NCI-H2029 treated with DMSO at 0.1 percent for 48 hours (cell line): Measurements from ENCODE around the gene PLAAT1.
A peak's percentile ranks its signal among the peaks of the same experiment; 100 is the strongest.

Source experiments
- DNase-seq: peaks from one replicate; lab custom pipeline; 2025; lab: John Stamatoyannopoulos, UW

The PLAAT1 gene

DNA sequence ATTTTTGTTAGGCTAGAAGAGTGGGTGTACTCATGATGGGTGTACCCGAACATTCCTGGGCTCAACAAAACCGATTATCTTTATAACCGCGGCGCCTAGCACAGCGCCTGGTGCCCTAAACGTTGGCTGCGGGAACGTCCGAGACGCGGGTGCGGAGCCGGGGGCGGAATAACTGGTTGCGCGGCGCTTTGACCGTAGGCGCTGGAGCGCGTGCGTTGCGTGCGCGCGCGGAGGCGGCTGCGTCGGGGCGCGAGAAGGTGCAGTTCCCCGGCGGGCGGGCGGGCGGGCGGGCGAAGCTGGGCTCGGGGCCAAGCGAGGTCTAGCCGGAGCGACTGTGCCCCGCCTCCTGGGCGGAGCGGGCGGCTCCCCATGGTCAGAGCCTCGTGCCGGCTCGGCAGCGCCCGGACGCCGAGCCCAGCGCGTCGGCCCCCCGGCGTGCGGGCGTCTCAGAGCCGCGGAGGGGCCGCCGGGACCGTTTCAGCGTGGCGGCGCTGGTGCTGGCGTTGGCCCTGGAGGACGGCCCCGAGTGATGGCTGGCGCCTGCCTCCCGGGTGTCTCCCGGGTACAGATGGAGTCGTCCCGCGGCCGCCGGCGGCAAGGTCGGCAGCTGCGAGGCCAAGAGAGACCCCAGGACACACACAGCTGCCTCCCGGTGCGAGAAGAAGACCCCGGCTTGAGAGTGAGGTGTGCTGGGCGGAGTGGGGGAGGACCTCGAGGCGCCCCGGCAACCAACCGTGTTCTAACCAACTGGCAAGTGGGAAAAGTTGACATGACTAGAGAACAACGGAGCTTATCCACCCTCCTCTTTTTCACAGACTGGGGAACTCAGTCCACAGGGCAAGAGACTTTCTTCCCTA is at the start of gene PLAAT1:
TSS of gene PLAAT1 (plus strand) at position 373 of the 857 bp plus-strand sequence. CDS start 14,429 bp downstream, outside the sequence.
- DNase-seq, result peak; percentile 26

DNA sequence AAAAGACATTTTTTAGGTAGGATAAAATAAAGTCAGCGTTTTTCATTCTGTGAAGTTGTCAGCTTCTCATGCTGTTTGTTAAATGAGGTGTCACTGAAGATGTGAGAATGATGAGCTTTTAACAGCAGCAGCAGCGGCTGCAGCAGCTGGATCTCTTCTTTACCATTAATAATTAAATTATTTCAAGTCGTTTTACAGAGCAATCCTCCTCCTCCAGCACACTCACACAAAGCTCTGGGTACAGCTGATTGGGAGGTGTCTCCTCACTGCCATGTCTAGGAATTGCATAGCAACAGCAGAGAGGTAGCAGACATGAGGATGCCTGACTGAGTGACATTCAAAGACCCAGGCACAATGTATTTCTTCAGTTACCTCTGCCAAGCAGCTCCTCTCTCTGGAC is 46.7 kb upstream of the PLAAT1 start:
- DNase-seq, result no peak

DNA sequence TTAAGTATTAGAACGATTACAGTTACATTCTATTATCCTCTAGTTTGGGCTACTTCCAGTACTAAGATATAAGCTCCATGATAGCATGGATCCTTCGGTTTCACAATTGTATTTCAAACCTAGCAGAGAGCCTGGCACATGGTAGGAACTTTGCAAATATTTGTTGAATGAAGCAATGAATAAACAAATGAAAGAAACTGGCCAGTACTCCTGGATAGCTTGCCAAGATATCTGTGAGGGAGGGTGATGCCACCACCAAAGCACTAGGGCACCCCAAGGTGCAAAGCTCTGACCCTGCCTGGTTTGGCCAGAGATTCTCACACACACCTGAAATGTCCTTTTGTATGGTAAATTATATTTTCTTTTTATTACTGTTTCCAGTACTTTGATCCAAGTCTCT is 44.3 kb upstream of the PLAAT1 start:
- no peak for DNase-seq

DNA sequence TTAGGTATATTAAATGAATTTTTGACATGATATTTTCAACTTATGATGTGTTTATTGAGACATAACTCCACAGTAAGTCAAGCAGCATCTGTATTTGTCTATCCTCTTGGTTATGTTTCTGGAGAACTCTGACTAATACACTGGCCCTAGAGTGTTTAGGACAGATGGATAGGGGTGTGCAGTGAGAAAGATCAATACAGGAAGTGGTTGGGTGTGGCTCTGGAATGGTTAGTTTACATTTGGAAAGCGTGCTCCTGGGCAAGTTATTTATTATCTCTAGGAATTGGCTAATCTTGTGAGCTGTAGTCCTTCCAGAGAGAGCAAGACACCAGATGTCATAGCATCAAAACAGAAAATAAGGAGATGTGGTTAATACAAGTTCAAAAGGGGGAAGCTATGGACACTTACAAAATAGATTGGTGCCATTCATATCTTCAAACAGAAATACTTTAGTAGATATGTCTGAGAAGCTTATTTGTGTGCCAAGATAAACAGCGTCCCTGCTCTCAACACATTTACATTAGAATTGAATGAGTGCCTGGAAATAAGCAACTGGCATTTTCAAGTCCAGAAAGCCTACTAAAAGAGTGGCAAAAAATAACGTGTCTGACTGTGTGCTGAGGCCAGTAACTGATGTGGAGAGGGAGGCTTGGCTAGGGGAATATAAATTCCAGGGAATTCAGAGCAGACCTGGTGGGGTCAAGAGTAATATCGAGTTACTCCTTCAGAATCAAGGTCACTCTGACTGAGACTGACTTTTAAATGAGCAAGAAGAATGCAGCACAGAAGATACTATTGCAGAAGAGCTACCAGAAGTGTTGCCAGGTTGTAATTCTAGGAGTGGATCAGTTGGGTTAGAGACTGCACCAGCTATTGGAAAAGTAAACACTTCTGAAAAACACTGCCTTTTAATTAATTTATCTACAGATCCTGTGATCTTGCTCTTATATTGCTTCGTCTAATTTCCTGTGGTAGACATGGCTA is 33.4 kb upstream of the PLAAT1 start:
- DNase-seq, result peak; percentile 86

DNA sequence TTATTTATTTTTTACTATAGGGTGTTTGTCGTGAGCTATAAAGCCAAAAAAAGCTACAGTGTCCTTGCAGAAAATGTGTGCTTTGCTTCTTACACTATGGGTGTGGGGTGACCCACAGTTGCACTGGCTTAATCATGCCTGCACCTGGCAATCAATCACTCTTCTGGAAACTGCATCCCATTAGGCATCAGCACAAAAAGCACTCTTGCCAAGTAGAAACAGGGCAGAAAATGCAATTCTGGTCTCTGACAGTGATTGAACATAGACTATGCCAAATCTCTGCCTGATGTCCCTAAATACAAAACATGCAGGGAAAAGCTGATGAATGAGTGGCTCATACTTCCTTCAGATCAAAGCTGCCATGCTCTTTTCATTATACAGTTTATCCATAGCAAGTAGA is 30.4 kb upstream of the PLAAT1 start:
- DNase-seq, result no peak

DNA sequence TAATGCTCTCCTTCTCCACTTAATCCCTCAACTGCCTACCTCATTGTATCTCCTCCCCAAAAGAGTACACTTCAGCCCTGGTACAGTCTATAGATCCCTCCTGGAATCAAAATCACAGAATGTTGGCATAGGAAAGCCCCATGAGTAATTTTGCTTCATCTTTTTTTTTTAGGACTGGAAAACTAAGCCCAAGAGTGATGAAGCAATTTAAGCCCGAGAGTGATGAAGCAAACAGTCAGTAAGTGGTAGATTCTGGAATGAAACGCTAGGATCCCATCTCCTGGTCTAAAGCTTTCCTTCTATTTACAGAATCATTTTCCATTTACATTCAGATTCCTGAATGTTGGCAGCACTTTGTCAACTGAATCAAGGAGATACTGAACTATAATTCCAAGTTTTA is 29.8 kb upstream of the PLAAT1 start:
- no peak for DNase-seq

DNA sequence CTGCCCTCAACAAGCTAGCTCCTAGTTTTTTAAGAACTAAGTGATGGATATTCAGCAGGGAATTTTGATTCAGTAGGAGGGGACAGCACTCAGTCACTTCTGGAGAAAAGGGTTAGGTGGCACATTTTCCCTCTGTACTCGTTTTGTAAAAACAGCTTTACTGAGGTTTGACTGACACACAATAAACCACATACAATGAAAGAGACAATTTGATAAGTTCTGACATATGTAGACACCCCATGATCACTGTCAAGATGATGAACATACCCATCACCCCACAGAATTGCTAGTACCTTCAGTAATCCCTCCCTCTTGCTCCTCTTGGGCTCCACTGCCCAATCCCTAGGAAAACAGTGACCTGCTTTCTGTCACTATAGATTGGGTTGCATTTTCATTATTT is 29.0 kb upstream of the PLAAT1 start:
- DNase-seq, result no peak

DNA sequence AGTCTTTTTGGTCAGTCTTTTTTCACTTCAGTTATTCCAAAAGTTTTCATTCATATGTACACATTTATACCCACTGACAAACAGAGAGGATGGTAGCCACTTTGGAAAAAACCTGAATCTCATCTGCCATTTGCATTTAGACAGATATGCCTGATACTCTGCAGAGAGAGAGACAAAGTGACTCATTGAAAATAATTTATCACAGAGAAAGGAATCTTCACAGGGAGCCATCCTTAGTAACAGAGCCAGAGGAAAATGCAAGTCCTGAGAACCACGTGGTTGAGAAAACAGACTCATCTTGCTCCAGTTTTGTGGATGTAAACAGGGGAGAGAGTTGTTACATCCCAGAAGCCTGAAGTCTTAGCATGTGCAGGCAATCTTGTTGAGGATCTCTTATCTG is 28.2 kb upstream of the PLAAT1 start:
- DNase-seq, result no peak

DNA sequence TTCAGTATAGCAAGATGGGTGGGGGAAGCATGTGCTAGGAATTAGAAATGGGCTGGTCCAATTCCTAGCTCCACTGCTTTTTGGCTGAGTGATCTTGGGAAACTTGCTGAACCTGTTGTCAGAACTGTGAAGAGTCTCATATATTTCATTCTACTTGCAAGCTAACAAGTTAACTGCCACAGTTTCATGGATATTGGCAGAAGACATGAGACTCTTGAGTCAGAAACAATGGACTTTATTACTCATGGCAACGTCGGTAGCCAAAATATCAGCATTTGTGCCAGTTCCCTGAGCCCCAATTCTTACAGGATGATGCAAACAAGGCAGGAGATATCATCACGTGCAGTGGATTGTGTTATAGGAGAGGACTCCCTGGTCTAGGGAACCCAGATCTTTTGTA is 26.6 kb upstream of the PLAAT1 start:
- DNase-seq, result no peak

DNA sequence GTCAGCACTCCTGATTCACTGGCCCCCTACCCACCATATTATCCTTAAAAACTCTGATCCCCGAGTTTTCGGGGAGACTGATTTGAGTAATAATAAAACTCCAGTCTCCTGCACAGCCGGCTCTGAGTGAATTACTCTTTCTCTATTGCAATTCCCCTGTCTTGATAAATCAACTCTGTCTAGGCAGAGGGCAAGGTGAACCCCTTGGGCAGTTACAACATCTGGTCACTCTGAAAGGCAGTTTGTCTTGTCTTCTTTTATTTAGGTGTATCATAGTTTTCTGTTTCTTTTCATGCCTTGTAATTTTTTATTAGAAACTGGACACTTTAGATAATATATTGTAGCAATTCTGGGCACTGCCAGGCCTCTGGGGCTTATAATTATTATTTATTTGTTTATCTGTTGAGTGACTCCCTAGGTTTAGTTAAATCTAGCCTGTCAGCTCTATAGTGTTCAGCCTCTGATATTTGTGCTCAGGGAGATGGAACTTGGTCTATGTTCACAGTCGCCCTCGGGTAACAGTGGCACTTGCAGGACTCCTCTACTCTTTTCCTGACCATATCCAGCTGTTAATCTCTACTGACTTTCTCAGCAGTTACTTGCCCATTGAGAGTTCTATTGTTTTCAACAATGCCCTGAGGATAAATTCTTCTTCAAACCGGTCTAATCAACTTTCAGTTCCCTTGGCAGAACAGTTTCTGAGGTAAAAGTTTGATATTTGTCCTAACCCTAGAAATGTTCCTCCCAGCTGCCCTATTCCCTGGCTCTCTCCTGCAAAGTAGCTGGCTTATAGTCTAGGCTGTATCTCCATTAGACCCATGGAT is 15.5 kb upstream of the PLAAT1 start:
- DNase-seq, result no peak

DNA sequence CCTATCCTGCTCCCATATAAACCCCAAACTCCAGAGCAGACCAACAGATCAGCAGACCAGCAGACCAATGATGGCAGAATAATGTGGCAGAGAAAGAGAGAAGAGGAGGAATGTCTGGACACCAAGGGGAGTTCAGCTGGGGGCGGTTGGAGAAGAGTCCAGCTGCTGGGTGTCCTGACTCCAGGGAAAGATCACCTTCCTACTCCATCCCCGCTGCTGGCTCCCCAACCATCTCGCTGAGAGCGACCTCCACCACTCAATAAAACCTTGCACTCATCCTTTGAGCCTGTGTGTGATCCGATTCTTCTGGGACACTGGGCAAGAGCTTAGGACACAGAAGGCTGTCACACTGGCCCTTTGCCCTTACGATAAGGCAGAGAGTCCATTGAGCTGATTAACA is 12.8 kb upstream of the PLAAT1 start:
- DNase-seq, result no peak

DNA sequence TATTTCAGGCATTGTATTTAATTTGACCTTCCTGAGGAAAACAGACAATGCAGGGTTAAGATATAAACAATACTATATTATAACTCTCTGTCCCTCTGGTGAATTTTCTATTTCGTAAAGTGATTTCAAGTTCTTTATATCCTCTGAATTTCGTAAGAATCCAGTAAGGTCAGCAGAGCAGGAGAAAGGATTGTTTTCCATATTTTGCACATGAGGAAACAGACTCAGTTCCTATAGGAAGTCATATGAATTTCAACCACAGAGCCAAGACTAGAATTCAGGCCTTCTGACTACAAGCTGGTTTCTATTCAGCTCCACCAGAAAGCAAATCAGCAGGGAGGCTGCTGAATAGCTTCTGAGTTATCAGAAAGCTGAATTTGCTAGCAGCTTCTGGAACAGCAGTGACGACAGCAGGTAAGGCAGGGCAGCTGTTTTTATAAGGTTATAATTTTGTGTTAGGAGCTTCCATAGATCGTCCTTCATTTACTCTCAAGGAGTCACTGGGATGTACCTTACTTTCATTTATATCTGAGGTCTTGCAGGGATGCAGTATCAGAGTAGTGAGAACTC is 11.1 kb upstream of the PLAAT1 start:
- DNase-seq, result no peak

DNA sequence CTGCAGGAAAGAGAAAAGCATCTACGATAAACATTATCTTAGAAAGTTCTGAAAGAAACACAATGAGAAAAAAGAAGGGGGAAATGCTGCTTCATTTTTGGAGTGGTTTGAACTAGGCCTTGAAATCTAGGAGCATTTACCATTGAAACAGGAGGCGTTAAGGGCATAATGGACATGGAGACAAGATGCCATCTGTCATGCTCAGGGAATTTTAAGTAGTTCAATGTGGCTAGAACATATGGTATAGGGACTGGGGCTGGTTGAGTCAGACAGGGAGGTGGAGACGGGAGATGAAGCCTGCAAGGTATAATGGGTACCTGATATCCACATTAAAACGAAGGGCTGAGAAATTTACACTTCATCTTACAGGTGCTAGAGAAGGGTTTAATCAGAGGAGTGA is 10.4 kb upstream of the PLAAT1 start:
- no peak for DNase-seq

DNA sequence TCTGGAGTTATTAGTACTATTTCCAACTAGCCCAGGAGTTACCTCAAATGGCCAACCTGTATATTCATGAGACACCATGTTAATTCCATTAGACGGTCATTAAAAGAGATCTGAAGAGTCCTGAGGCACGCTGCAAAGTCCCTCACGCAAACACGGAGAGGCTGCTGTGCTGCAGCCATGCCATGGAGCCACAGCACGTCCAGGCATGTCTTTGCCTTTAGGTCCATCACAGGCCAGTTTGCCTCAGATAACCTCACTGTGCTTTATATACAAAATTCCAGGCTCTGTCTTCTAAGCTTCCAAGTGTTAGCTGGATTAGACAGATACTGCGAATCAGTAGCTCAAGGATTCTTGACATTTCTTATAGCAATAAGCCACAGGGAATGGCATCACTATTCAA is 9.8 kb upstream of the PLAAT1 start:
- DNase-seq, result no peak

DNA sequence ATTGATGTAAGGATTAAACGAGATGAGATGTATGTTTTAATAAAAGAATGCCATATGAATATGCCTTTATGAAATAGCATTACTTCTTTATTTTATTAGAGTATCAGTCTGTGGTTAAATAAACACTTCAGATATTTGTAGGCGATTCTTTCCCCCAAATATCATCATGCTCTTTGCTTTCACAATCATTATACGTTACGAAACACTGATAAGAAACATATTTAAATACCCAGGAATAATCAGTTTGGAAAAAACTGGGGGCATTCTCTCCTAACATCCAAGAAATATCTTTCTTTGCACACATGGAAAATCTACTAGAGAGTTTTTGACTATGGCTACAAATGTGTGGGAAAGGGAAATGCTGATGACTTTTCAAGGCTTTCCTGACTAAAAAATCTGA is 4.4 kb upstream of the PLAAT1 start:
- no peak for DNase-seq

DNA sequence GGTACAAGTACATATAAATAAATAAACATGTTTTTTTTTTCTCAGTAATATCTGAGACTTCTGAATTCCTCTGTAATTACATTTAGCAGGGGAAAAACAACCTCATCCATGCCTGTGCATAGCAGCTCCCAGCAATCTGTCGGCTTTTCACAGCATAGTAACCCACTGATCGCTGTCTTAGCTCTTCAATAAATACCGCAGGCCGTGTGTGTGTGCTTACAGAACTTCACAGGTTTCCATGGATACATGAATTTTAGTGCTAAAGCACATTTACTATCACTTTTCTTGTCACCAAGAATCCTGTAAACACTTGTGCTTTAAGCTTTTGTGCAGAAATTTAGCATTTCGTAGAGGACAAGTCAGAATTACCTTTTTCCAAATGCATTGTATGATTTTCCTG is 4.0 kb upstream of the PLAAT1 start:
- DNase-seq, result no peak

DNA sequence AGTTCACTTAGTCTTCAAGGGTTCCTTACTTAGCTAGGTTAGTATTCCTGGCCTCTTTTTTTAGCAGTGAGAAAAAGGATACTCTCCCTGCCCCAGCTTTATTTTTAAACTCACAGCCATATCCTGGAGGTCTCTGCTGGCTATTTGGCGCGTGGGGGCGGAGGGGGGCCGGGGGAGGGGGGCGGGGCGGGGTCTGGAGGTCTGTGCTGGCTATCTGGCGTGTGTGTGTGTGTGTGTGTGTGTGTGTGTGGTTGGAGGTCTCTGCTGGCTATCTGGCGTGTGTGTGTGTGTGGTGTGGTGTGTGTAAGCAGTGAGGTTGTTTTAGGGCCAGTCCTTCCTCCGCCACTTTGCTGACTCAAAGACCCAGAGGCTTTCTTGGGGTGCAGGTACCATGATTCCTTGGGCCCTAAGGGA is 579 bp upstream of the PLAAT1 start:
- DNase-seq, result no peak

DNA sequence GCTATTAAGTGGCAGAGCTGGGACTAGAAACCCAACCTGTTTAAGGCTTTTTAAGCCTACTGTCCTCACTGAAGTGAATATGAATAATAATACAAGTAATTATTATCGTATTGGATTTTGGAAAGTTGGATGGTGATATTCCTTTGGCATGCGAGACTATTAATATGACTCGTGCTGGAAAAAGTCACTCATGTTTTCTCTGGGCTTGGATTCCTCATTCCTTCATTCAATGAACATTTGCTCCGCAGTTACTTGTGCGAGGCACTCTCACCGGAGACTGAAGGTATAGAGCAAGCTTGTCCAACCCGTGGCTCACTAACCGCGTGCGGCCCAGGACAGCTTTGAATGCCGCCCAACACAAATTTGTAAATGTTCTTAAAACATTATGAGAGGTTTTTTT is 694 bp downstream of the PLAAT1 start:
- no peak for DNase-seq

DNA sequence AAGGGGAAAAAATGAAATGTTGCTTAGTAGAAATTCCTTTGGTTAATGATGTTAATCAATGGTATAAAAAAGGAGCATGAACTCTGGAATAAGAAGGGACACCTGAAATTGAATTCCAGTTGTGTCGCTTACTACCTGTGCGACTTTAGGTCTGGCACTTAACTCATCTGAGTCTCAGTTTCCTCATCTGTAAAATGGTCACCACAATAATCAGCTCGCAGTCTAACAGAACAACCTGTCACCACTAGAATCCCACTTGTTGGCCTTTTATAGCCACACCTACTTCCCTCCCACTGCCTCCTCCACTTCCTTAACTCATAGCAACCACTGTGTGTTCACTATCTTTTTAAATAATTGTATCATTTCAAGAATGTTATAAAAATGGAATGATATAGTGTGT is 2.5 kb downstream of the PLAAT1 start:
- DNase-seq, result no peak

DNA sequence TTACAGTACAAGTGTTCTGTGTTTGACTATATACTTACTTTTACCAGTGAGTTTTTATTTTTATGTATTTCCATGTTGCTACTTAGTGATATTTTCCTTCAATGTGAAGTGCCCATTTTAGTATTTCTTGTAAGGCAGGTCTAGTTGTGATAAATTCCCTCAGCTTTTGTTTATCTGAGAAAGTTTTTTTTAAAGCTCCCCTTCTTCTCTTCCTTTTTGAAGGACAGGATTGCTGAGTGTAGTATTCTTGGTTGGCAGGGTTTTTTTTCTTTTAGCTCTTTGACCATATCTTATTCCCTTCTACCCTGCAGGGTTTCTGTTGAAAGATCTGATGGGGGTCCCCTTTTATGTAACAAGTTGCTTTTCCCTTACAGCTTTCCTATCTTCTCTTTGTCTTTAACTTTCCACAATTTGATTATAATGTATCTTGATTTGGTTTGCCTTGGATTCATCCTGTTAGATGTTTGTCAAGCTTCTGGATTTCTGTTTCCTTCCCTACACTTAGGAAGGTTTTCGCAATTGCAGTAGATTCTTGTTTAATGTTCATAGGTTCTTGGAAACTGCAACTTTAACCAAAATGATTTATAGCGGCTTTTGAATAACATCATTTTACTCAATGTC is 7.9 kb downstream of the PLAAT1 start:
- DNase-seq, result no peak

DNA sequence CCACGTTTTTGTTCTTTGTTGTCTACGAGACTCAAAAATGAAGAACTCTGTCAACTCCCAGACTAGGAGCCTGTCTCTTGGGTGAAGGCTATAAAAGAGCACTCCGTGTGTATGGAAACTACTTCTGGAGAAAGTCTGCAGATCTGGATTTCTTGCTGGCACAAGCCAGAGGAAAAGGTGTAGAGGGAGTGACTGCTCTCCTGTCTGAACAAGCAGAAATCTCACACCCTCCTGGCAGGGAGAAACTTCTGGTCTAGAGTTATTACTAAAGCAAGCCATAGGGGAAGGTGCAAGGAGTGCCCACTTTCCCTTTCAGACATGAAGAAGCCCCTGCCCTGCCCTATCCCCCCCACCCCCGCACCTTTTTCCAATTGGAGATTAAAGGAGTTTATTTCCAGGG is 9.5 kb downstream of the PLAAT1 start:
- DNase-seq, result no peak
